Measurements from ENCODE around the gene ARHGEF2. TPM values are rescaled to one million over a fixed set of nuclear protein-coding genes. Genes with fewer than 3 reads are reported as not detected.

Gene ARHGEF2
- total and polyA plus RNA-seq, 9 of the 15 experiments (the other 6 are each of a cell fraction or from before 2014, with no cell fraction given) = 7.1 to 162 (median 62.2) TPM

DNA sequence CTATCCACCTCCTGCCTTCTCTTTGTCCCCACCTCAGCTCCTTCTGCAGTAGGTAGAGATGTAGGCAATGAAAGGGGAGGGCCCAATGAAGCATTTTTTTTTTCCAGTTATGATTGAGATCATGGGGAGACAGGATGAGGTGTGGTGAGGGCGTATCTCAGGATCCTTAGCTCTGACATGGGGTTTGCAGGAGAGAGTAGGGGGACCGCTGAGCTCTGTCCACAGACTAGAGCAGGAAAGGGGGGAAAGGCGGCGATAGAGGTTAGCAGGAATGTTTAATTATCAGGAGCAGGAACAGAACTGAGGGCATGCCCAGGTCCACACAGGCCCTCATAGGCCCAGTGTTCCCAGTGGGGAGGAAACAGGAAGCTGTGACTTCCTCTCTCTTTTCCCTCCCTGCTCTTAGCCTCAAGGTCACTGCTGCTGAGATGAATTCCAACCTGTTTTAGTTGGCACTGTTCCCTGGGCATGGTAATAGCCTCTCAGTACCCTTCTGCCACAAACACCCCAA, 37.8 kb downstream of the ARHGEF2 start (continued):
- no peak for TF ChIP-seq PHF20 (IDR thresholded peaks at IDR 0.05; ENCODE audit: partially characterized antibody)
- peak; percentile 49 for TF ChIP-seq CXXC5 (CRISPR knock-in tag; IDR thresholded peaks at IDR 0.05)
- no peak for TF ChIP-seq ZKSCAN1 (IDR thresholded peaks at IDR 0.05; ENCODE audit: low read depth, low read length)
- TF ChIP-seq NR2C1 (IDR thresholded peaks at IDR 0.05) = no peak
- peak; percentile 26; the same call in 1 of the 2 replicates for TF ChIP-seq NR2C1 (tag; IDR thresholded peaks at IDR 0.05)
- TF ChIP-seq KAT2B (IDR thresholded peaks at IDR 0.05; ENCODE audit: low read depth, low read length) = no peak
- TF ChIP-seq USF1 (CRISPR knock-in tag; IDR thresholded peaks at IDR 0.05) = no peak
- TF ChIP-seq ZNF764 (CRISPR knock-in tag; IDR thresholded peaks at IDR 0.05; ENCODE audit: low read depth) = no peak
- TF ChIP-seq CBX1 (IDR thresholded peaks at IDR 0.05; ENCODE audit: low read depth) = no peak
- TF ChIP-seq TCF7L2 (IDR thresholded peaks at IDR 0.05; ENCODE audit: low read depth, low read length) = no peak
- no peak for TF ChIP-seq CBX8 (IDR thresholded peaks at IDR 0.05; ENCODE audit: borderline replicate concordance, extremely low read depth, low read depth, low read length, poor library complexity, severe bottlenecking)
- TF ChIP-seq ZNF766 (CRISPR knock-in tag; conservative IDR thresholded peaks at IDR 0.05) = 0 out of 2 replicates have a peak, but pooled peaks have one; percentile 25
- TF ChIP-seq ZNF384 (IDR thresholded peaks at IDR 0.05; ENCODE audit: low read depth, low read length) = peak; percentile 63
- no peak for TF ChIP-seq ZSCAN32 (CRISPR knock-in tag; IDR thresholded peaks at IDR 0.05)
- TF ChIP-seq ZC3H4 (CRISPR knock-in tag; IDR thresholded peaks at IDR 0.05; ENCODE audit: borderline replicate concordance) = no peak
- no peak for TF ChIP-seq ZNF121 (CRISPR knock-in tag; conservative IDR thresholded peaks at IDR 0.05)
- no peak for TF ChIP-seq XRCC3 (IDR thresholded peaks at IDR 0.05)
- TF ChIP-seq, protein P1, sequence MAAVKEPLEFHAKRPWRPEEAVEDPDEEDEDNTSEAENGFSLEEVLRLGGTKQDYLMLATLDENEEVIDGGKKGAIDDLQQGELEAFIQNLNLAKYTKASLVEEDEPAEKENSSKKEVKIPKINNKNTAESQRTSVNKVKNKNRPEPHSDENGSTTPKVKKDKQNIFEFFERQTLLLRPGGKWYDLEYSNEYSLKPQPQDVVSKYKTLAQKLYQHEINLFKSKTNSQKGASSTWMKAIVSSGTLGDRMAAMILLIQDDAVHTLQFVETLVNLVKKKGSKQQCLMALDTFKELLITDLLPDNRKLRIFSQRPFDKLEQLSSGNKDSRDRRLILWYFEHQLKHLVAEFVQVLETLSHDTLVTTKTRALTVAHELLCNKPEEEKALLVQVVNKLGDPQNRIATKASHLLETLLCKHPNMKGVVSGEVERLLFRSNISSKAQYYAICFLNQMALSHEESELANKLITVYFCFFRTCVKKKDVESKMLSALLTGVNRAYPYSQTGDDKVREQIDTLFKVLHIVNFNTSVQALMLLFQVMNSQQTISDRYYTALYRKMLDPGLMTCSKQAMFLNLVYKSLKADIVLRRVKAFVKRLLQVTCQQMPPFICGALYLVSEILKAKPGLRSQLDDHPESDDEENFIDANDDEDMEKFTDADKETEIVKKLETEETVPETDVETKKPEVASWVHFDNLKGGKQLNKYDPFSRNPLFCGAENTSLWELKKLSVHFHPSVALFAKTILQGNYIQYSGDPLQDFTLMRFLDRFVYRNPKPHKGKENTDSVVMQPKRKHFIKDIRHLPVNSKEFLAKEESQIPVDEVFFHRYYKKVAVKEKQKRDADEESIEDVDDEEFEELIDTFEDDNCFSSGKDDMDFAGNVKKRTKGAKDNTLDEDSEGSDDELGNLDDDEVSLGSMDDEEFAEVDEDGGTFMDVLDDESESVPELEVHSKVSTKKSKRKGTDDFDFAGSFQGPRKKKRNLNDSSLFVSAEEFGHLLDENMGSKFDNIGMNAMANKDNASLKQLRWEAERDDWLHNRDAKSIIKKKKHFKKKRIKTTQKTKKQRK (IDR thresholded peaks at IDR 0.05; ENCODE audit: borderline replicate concordance, low read depth, low read length) = no peak
- TF ChIP-seq E2F6 (IDR thresholded peaks at IDR 0.05; ENCODE audit: borderline replicate concordance in 1 of 2, extremely low read depth in 1 of 2, insufficient read depth in 1 of 2, insufficient read length in 1 of 2, low read depth in 1 of 2, low read length in 1 of 2, poor library complexity in 1 of 2, severe bottlenecking in 1 of 2) = peak; percentile 19 to 52
- no peak for TF ChIP-seq FOS (IDR thresholded peaks at IDR 0.05; ENCODE audit: extremely low read depth, insufficient read length)
- TF ChIP-seq, protein P2, sequence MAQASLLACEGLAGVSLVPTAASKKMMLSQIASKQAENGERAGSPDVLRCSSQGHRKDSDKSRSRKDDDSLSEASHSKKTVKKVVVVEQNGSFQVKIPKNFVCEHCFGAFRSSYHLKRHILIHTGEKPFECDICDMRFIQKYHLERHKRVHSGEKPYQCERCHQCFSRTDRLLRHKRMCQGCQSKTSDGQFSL (CRISPR knock-in tag; IDR thresholded peaks at IDR 0.05) = no peak
- TF ChIP-seq, protein P2 (tag; IDR thresholded peaks at IDR 0.05) = no peak
- no peak for TF ChIP-seq CEBPB (tag; IDR thresholded peaks at IDR 0.05)
- 0 out of 2 replicates have a peak, but pooled peaks have one; percentile 48 for TF ChIP-seq ZNF133 (CRISPR knock-in tag; IDR thresholded peaks at IDR 0.05)

Data from K562 (cell line).